H7 (cell line): ENCODE results near the gene PARPBP. TPM values are rescaled to one million over a fixed set of nuclear protein-coding genes. Genes with fewer than 3 reads are reported as not detected.
"Not testable (repeated sequence)": the region's sequence is repeated elsewhere in the genome, so short reads cannot be mapped to it uniquely, and the experiment has no call there.

ENCODE experiments used
- DNase-seq: peaks from one replicate; pipeline ENCODE4 v3.0.0; 2012
- H3K27me3 ChIP-seq: 2 replicates; pipeline ENCODE4 v1.6.0; 2011; ENCODE audit warnings: mild to moderate bottlenecking, low read length; ENCODE audit not compliant: control insufficient read depth, insufficient read depth
- H3K36me3 ChIP-seq: replicated peaks from 2 replicates; pipeline ENCODE4 v1.5.1; 2011; ENCODE audit warnings: low read length; ENCODE audit not compliant: control insufficient read depth, insufficient read depth
- H3K4me3 ChIP-seq: 2 replicates; pipeline ENCODE4 v1.5.1; 2011; ENCODE audit warnings: low read depth, mild to moderate bottlenecking, control low read depth, low read length, moderate library complexity; ENCODE audit not compliant: insufficient read depth
- total RNA-seq: library from RNA; depleted of rRNA; stranded (reverse); fragments of >200 nt; shearing (Covaris generic); gene quantifications from 2 replicates; pipeline ENCODE4 v1.2.3, GENCODE V29; 2014

PARPBP gene
- total RNA-seq, 1 experiment from 2014 or later, result 30.9 TPM

DNA sequence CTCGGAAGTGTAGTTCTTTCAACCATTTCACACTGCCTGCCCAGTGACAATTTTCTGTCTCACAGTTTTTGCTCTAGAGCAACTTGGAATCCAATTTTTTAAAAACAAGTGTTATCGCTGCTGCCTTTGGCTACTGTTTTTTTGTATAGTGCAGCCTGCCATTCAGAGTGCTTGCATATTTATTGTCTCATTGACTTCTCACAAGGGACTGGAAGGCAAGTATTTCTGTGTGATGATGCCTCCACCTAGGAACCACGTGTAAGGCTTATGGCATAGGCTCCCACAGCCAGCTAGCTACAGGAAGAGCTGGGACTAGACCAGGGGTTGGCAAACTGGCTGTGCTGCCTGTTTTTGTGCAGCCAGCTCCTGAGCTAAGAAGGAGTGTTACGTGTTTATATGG is 903 bp downstream of the PARPBP start:
- Histone ChIP-seq H3K4me3 (peak overlapping the region; percentile 70), H3K27me3 (no peaks in the 10 kb centered on the region), H3K36me3 (peaks cover 6% of the 10 kb centered on the region; the same call in 1 of the 2 replicates)
- peak; percentile 4 for DNase-seq

GRCh38 chr12:102121328-102121727 is 1.3 kb downstream of the PARPBP start:
- not testable (repeated sequence) for DNase-seq, H3K36me3 ChIP-seq, H3K27me3 ChIP-seq, H3K4me3 ChIP-seq

- not testable (repeated sequence) for H3K27me3 ChIP-seq, DNase-seq, H3K36me3 ChIP-seq, H3K4me3 ChIP-seq
These were observed 10.7 kb downstream of the PARPBP start for GRCh38 chr12:102130720-102131119.

- not testable (repeated sequence) for H3K4me3 ChIP-seq, DNase-seq, H3K36me3 ChIP-seq, H3K27me3 ChIP-seq
These were observed 11.5 kb downstream of the PARPBP start for GRCh38 chr12:102131442-102131841.

DNA sequence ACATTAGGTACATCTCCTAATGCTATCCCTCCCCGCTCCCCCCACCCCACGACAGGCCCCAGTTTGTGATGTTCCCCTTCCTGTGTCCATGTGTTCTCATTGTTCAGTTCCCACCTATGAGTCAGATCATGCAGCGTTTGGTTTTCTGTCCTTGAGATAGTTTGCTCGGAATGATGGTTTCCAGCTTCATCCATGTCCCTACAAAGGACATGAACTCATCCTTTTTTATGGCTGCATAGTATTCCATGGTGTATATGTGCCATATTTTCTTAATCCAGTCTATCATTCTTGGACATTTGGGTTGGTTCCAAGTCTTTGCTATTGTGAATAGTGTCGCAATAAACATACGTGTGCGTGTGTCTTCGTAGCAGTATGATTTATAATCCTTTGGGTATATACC is 17.6 kb downstream of the PARPBP start:
- H3K36me3 ChIP-seq, DNase-seq, H3K4me3 ChIP-seq, H3K27me3 ChIP-seq: not testable (repeated sequence)

DNA sequence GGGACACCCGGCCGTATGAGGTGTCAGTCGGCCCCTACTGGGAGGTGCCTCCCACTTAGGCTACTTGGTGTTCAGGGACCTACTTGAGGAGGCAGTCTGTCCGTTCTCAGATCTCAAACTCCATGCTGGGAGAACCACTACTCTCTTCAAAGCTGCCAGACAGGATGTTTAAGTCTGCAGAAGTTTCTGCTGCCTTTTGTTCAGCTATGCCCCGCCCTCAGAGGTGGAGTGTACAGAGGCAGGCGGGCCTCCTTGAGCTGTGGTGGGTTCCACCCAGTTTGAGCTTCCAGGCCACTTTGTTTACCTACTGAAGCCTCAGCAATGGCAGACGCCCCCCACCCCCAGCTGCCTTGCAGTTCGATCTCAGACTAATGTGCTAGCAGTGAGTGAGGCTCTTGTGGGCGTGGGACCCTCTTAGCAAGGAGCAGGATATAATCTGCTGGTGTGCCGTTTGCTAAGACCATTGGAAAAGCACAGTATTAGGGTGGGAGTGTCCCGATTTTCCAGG is 22.9 kb downstream of the PARPBP start:
- H3K27me3 ChIP-seq, H3K36me3 ChIP-seq, H3K4me3 ChIP-seq, DNase-seq: not testable (repeated sequence)

DNA sequence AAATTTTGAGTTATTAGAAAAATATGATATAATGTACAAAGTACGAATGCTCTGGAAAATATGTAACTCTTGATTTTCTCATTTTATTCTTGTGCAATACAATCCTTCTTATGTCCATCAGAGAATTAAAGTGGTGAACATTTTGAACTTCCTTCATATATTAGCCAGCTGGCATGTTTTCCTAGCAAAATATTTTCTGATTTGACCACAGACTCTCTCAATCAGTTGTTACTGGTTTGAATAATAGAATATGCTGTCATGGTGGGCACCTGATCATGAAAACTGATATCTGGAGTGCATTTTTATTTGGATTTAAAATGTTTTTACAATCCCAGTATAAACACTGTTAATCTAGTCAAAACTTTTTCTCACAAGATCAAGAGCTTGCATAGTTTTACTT is 24.2 kb downstream of the PARPBP start:
- no peak for DNase-seq
- H3K4me3 ChIP-seq, result no peak overlapping the region
- no peaks in the 10 kb centered on the region; the same call in 1 of the 2 replicates for H3K36me3 ChIP-seq
- H3K27me3 ChIP-seq, result no peaks in the 10 kb centered on the region

DNA sequence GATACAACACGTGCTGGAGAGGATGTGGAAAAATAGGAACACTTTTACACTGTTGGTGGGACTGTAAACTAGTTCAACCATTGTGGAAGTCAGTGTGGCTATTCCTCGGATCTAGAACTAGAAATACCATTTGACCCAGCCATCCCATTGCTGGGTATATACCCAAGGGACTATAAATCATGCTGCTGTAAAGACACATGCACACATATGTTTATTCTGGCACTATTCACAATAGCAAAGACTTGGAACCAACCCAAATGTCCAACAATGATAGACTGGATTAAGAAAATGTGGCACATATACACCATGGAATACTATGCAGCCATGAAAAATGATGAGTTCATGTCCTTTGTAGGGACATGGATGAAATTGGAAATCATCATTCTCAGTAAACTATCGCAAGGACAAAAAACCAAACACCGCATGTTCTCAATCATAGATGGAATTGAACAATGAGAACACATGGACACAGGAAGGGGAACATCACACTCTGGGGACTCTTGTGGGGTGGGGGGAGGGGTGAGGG is 27.1 kb downstream of the PARPBP start:
- not testable (repeated sequence) for H3K27me3 ChIP-seq, H3K36me3 ChIP-seq, DNase-seq, H3K4me3 ChIP-seq

GRCh38 chr12:102155206-102155605 is 35.2 kb downstream of the PARPBP start:
- not testable (repeated sequence) for H3K27me3 ChIP-seq, H3K4me3 ChIP-seq, DNase-seq, H3K36me3 ChIP-seq

DNA sequence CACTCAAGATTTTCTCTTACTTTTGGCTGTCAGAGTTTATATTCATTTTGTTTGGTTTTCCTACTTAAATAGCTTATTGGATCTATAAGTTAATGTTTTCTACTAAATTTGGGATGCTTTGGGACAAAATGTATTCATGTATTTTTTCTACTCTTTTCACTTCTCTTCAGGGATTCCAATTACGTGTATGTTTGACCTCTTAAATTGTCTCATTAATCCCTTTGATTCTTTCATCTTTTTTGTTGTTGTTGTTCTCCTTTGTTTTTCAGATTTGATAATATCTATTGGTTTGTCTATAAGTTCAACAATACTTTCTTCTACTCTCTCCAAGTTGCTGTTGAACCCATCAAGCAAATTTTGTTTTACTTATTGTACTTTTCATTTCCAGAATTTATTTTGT is 43.4 kb downstream of the PARPBP start:
- no peak overlapping the region for H3K4me3 ChIP-seq
- H3K36me3 ChIP-seq, result no peaks in the 10 kb centered on the region
- no peak for DNase-seq
- no peaks in the 10 kb centered on the region for H3K27me3 ChIP-seq

- Histone ChIP-seq H3K36me3 (no peaks in the 10 kb centered on the region; the same call in 1 of the 2 replicates), H3K27me3 (no peaks in the 10 kb centered on the region), H3K4me3 (no peak overlapping the region)
- DNase-seq, result no peak
These were observed 48.0 kb downstream of the PARPBP start for GRCh38 chr12:102167821-102168604.

DNA sequence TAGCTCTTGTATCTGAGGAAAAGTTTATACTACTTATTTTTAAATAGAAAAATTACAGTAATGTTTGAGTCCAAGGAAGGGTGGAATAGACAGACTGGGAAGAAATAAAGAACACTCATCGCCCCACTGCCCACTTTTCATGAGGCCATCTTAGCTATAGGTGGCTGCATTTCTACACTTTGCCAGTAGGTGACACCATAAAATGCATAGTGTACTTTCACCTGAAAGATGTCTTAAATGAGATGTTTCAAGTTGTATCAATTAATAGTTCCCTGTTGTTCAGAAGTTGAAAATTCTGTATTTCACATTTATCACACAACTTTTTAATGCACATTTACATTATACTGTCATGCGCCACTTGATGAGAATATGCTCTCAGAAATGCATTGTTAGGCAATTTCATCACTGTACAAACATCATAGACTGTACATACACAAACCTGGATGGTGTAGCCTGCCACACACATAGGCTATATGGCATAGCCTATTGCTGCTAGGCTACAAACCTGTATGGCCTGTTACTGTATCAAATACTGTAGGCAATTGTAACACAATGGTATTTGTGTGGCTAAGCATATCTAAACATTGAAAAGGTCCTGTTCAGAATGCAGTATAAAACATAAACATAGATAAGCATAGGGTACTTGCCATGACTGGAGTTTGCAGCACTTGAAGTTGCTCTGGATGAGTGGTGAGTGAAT is 50.1 kb downstream of the PARPBP start:
- Histone ChIP-seq H3K4me3 (no peak overlapping the region), H3K27me3 (no peaks in the 10 kb centered on the region), H3K36me3 (no peaks in the 10 kb centered on the region; the same call in 1 of the 2 replicates)
- DNase-seq, result peak; percentile 23

GRCh38 chr12:102171951-102172350 is 52.0 kb downstream of the PARPBP start:
- DNase-seq, result no peak
- H3K4me3 ChIP-seq, result no peak overlapping the region
- no peaks in the 10 kb centered on the region for H3K27me3 ChIP-seq
- no peaks in the 10 kb centered on the region; the same call in 1 of the 2 replicates for H3K36me3 ChIP-seq

DNA sequence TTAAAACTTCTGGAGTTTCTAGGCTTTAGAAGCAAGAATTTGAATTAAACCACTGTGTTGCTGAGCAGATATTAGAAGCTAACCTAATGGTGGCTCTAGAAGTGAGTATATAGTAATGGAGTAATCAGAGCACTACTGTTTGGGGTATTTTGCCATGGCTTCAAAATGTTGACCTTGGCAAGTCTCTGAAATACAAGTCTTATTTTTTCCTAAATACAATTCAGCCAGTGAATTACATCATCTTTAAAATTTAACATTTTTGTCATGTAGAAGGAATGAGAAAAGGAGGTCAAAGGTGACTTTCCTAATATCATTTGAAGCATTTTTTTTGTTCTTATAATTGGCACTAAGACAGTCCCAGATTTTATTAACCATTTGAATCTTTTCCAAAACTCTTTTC is 52.5 kb downstream of the PARPBP start:
- H3K27me3 ChIP-seq, result no peaks in the 10 kb centered on the region
- H3K4me3 ChIP-seq, result no peak overlapping the region
- DNase-seq, result no peak
- no peaks in the 10 kb centered on the region; the same call in 1 of the 2 replicates for H3K36me3 ChIP-seq

DNA sequence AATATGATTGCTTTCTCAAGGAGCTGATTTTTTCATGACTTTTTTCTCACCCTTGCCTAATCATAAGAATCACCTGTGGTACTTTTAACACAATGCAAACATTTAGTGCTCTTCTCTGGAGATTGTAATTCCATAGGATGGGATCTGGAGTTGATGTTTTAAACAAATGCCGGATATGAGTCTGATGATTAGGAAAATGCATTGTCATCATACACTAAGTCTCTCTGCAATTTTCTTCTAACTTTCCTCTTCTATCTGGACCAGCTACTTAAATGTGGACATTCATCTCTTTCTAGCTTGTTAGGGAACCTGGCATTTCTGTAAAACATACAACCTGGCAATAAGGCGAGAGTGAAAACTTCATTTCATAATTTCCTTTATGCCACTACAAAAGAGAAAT is 54.1 kb downstream of the PARPBP start:
- H3K4me3 ChIP-seq, result no peak overlapping the region
- H3K36me3 ChIP-seq, result no peaks in the 10 kb centered on the region; the same call in 1 of the 2 replicates
- DNase-seq, result no peak
- no peaks in the 10 kb centered on the region for H3K27me3 ChIP-seq
